ENCODE results near the gene PHF24.
"Not testable (repeated sequence)": the region's sequence is repeated elsewhere in the genome, so short reads cannot be mapped to it uniquely, and the experiment has no call there.

PHF24 gene

GRCh38 chr9:34957492-34958410 is at the start of gene PHF24:
Gene PHF24 (plus strand): TSS chr9:34958285. CDS start chr9:34971299, 13,014 bp downstream.
- no peak for FAIRE-seq
- no peak for DNase-seq (ENCODE audit: low spot score)

GRCh38 chr9:34927061-34927460 is 31.0 kb upstream of the PHF24 start:
- no peak for DNase-seq (ENCODE audit: low spot score)
- FAIRE-seq = no peak

- DNase-seq (ENCODE audit: low spot score) = no peak
- no peak for FAIRE-seq
These were observed 29.2 kb upstream of the PHF24 start for GRCh38 chr9:34928921-34929320.

- no peak for FAIRE-seq
These were observed 28.5 kb upstream of the PHF24 start for GRCh38 chr9:34929506-34930102.

GRCh38 chr9:34939989-34940388 is 18.1 kb upstream of the PHF24 start:
- DNase-seq (ENCODE audit: low spot score); FAIRE-seq: not testable (repeated sequence)

More at GRCh38 chr9:34929506-34930102, 28.5 kb upstream of the PHF24 start:
- DNase-seq (ENCODE audit: low spot score) = no peak

- DNase-seq (ENCODE audit: low spot score) (no peak), FAIRE-seq (no peak)
These were observed 9.6 kb upstream of the PHF24 start for GRCh38 chr9:34948451-34948850.

GRCh38 chr9:34954225-34954624 is 3.9 kb upstream of the PHF24 start:
- FAIRE-seq (no peak), DNase-seq (ENCODE audit: low spot score) (no peak)

- not testable (repeated sequence) for FAIRE-seq; DNase-seq (ENCODE audit: low spot score)
These were observed 2.0 kb upstream of the PHF24 start for GRCh38 chr9:34956066-34956465.

- FAIRE-seq (no peak), DNase-seq (ENCODE audit: low spot score) (no peak)
These were observed 1.4 kb upstream of the PHF24 start for GRCh38 chr9:34956648-34957047.

- no peak for DNase-seq (ENCODE audit: low spot score)
- FAIRE-seq = no peak
These were observed 412 bp downstream of the PHF24 start for GRCh38 chr9:34958411-34958982.

- FAIRE-seq (no peak), DNase-seq (ENCODE audit: low spot score) (no peak)
These were observed 1.4 kb downstream of the PHF24 start for GRCh38 chr9:34959461-34959860.

GRCh38 chr9:34961574-34962490 is 3.7 kb downstream of the PHF24 start:
- DNase-seq (ENCODE audit: low spot score) (peak; percentile 7), FAIRE-seq (no peak)

- no peak for FAIRE-seq
- no peak for DNase-seq (ENCODE audit: low spot score)
These were observed 4.5 kb downstream of the PHF24 start for GRCh38 chr9:34962546-34962945.

- DNase-seq (ENCODE audit: low spot score) (no peak), FAIRE-seq (no peak)
These were observed 5.5 kb downstream of the PHF24 start for GRCh38 chr9:34963552-34963951.

- no peak for DNase-seq (ENCODE audit: low spot score)
These were observed 6.4 kb downstream of the PHF24 start for GRCh38 chr9:34964458-34964857.

GRCh38 chr9:34971146-34971811 is 13.2 kb downstream of the PHF24 start:
- DNase-seq (ENCODE audit: low spot score) = no peak
- FAIRE-seq = no peak

More at GRCh38 chr9:34964458-34964857, 6.4 kb downstream of the PHF24 start:
- FAIRE-seq = no peak

- no peak for FAIRE-seq
- DNase-seq (ENCODE audit: low spot score) = no peak
These were observed 16.6 kb downstream of the PHF24 start for GRCh38 chr9:34974664-34975063.

GRCh38 chr9:34976441-34976840 is 18.4 kb downstream of the PHF24 start:
- no peak for DNase-seq (ENCODE audit: low spot score)
- no peak for FAIRE-seq

GRCh38 chr9:34976992-34977391 is 18.9 kb downstream of the PHF24 start:
- DNase-seq (ENCODE audit: low spot score) (no peak), FAIRE-seq (no peak)

- FAIRE-seq (no peak), DNase-seq (ENCODE audit: low spot score) (no peak)
These were observed 22.2 kb downstream of the PHF24 start for GRCh38 chr9:34980181-34980761.

Data from RCC 7860 (cell line).